Neural cell (in vitro differentiated cells): ENCODE measurements around the gene ZBED4.

ENCODE experiments used
- CTCF ChIP-seq: fragments of 450-650 bp; IDR thresholded peaks from 2 replicates; pipeline ENCODE4 v1.5.1; 2014; ENCODE audit warnings: antibody characterized with exemption, mild to moderate bottlenecking, moderate library complexity; ENCODE audit not compliant: poor library complexity, severe bottlenecking
- EP300 ChIP-seq: fragments of 450-650 bp; conservative IDR thresholded peaks from 2 replicates; pipeline ENCODE4 v1.6.1; 2014; ENCODE audit warnings: antibody characterized with exemption, mild to moderate bottlenecking, moderate library complexity; ENCODE audit not compliant: poor library complexity, severe bottlenecking
- EZH2 ChIP-seq: fragments of 200-600, 300-800 bp; shearing (Covaris generic), sonication (generic); IDR thresholded peaks from 2 replicates; pipeline ENCODE4 v1.6.1; 2014; ENCODE audit warnings: antibody characterized with exemption, low read length, borderline replicate concordance, mild to moderate bottlenecking; ENCODE audit not compliant: insufficient read depth, poor library complexity, severe bottlenecking
- MXI1 ChIP-seq: fragments of 450-650 bp; conservative IDR thresholded peaks from 2 replicates; pipeline ENCODE4 v1.6.1; 2014; ENCODE audit warnings: antibody characterized with exemption, mild to moderate bottlenecking; ENCODE audit not compliant: poor library complexity, severe bottlenecking
- POLR2AphosphoS5 ChIP-seq: IDR thresholded peaks from 2 replicates; pipeline ENCODE4 v1.6.1; 2012
- RAD21 ChIP-seq: fragments of 450-650 bp; conservative IDR thresholded peaks from 2 replicates; pipeline ENCODE4 v1.6.1; 2014; ENCODE audit warnings: antibody characterized with exemption, mild to moderate bottlenecking, moderate library complexity
- REST ChIP-seq: IDR thresholded peaks from 2 replicates; pipeline ENCODE4 v1.6.1; 2012; ENCODE audit warnings: borderline replicate concordance
- SMC3 ChIP-seq: fragments of 450-650 bp; conservative IDR thresholded peaks from 2 replicates; pipeline ENCODE4 v1.6.1; 2014; ENCODE audit warnings: antibody characterized with exemption, mild to moderate bottlenecking, moderate library complexity; ENCODE audit not compliant: poor library complexity
- TAF1 ChIP-seq: IDR thresholded peaks from 2 replicates; pipeline ENCODE4 v1.6.1; 2012; ENCODE audit warnings: low read depth

GRCh38 chr22:49928185-49928495, 74.5 kb downstream of the ZBED4 start:
- TF ChIP-seq CTCF: no peak
- TF ChIP-seq EZH2: no peak
- TF ChIP-seq TAF1: no peak
- TF ChIP-seq POLR2AphosphoS5: no peak
- no peak for TF ChIP-seq RAD21
- no peak for TF ChIP-seq EP300
- TF ChIP-seq REST: no peak
- TF ChIP-seq MXI1: no peak
- no peak for TF ChIP-seq SMC3
